Measurements from ENCODE around the gene FZD2.
"Not testable (repeated sequence)": the region's sequence is repeated elsewhere in the genome, so short reads cannot be mapped to it uniquely, and the experiment has no call there.

Gene FZD2

GRCh38 chr17:44546671-44547606 is 10.3 kb upstream of the FZD2 start:
- DNase-seq, result no peak

GRCh38 chr17:44547625-44548267 is 9.5 kb upstream of the FZD2 start:
- no peak for DNase-seq

GRCh38 chr17:44548376-44549230 is 8.7 kb upstream of the FZD2 start:
- DNase-seq, result no peak

- DNase-seq, result no peak
These were observed 7.6 kb upstream of the FZD2 start for GRCh38 chr17:44549686-44550085.

GRCh38 chr17:44552361-44552760 is 4.9 kb upstream of the FZD2 start:
- no peak for DNase-seq

- no peak for DNase-seq
These were observed 2.2 kb upstream of the FZD2 start for GRCh38 chr17:44555099-44555498.

GRCh38 chr17:44556166-44556831 is 985 bp upstream of the FZD2 start:
- peak; percentile 16 for DNase-seq

GRCh38 chr17:44557651-44558285 is 484 bp downstream of the FZD2 start:
- DNase-seq, result no peak

- no peak for DNase-seq
These were observed 1.0 kb downstream of the FZD2 start for GRCh38 chr17:44558334-44558709.

GRCh38 chr17:44558710-44559633 is 1.7 kb downstream of the FZD2 start:
- no peak for DNase-seq

GRCh38 chr17:44559634-44560554 is 2.6 kb downstream of the FZD2 start:
- DNase-seq, result no peak

GRCh38 chr17:44561237-44561623 is 3.9 kb downstream of the FZD2 start:
- no peak for DNase-seq

- no peak for DNase-seq
These were observed 7.1 kb downstream of the FZD2 start for GRCh38 chr17:44564429-44564828.

- DNase-seq, result no peak
These were observed 8.7 kb downstream of the FZD2 start for GRCh38 chr17:44565866-44566443.

GRCh38 chr17:44568311-44568944 is 11.1 kb downstream of the FZD2 start:
- DNase-seq, result not testable (repeated sequence)

- DNase-seq, result no peak
These were observed 11.9 kb downstream of the FZD2 start for GRCh38 chr17:44568945-44569858.

- no peak for DNase-seq
These were observed 15.5 kb downstream of the FZD2 start for GRCh38 chr17:44572801-44573200.

GRCh38 chr17:44575403-44575802 is 18.1 kb downstream of the FZD2 start:
- DNase-seq, result no peak

Data from kidney glomerular epithelial cell (primary cell).